GM21737 (cell line): Measurements from ENCODE around the gene CACNA2D3.

Experiments
- ATAC-seq: cut with Tn5 transposase; IDR thresholded peaks from one replicate; pipeline ENCODE4 v1.9.1; 2021; ENCODE audit warnings: mild to moderate bottlenecking, moderate library complexity; ENCODE audit not compliant: unreplicated experiment

Gene CACNA2D3

GRCh38 chr3:54168451-54168850 is 46.1 kb downstream of the CACNA2D3 start:
- no peak for ATAC-seq

- ATAC-seq: no peak
Observed at GRCh38 chr3:54169524-54169923, 47.2 kb downstream of the CACNA2D3 start.

GRCh38 chr3:54171509-54171908 is 49.2 kb downstream of the CACNA2D3 start:
- no peak for ATAC-seq

GRCh38 chr3:54171951-54172350 is 49.6 kb downstream of the CACNA2D3 start:
- ATAC-seq: no peak

- ATAC-seq: no peak
Observed at GRCh38 chr3:54173371-54173770, 51.0 kb downstream of the CACNA2D3 start.

GRCh38 chr3:54176106-54176505 is 53.8 kb downstream of the CACNA2D3 start:
- no peak for ATAC-seq

- no peak for ATAC-seq
Observed at GRCh38 chr3:54177816-54178215, 55.5 kb downstream of the CACNA2D3 start.

- ATAC-seq: no peak
Observed at GRCh38 chr3:54178376-54178775, 56.0 kb downstream of the CACNA2D3 start.

- no peak for ATAC-seq
Observed at GRCh38 chr3:54180921-54181320, 58.6 kb downstream of the CACNA2D3 start.

- ATAC-seq: no peak
Observed at GRCh38 chr3:54182242-54182641, 59.9 kb downstream of the CACNA2D3 start.

GRCh38 chr3:54185740-54186139 is 63.4 kb downstream of the CACNA2D3 start:
- no peak for ATAC-seq

GRCh38 chr3:54188176-54188791 is 65.9 kb downstream of the CACNA2D3 start:
- ATAC-seq: no peak

GRCh38 chr3:54191220-54191619 is 68.9 kb downstream of the CACNA2D3 start:
- ATAC-seq: no peak

- no peak for ATAC-seq
Observed at GRCh38 chr3:54192026-54192425, 69.7 kb downstream of the CACNA2D3 start.

- ATAC-seq: no peak
Observed at GRCh38 chr3:54193093-54193492, 70.7 kb downstream of the CACNA2D3 start.

GRCh38 chr3:54196360-54196991 is 74.1 kb downstream of the CACNA2D3 start:
- ATAC-seq: no peak

GRCh38 chr3:54197509-54197908 is 75.2 kb downstream of the CACNA2D3 start:
- no peak for ATAC-seq

GRCh38 chr3:54198556-54198955 is 76.2 kb downstream of the CACNA2D3 start:
- no peak for ATAC-seq

GRCh38 chr3:54202054-54202453 is 79.7 kb downstream of the CACNA2D3 start:
- no peak for ATAC-seq

- ATAC-seq: no peak
Observed at GRCh38 chr3:54202651-54203248, 80.4 kb downstream of the CACNA2D3 start.

- ATAC-seq: no peak
Observed at GRCh38 chr3:54206874-54207273, 84.5 kb downstream of the CACNA2D3 start.

- no peak for ATAC-seq
Observed at GRCh38 chr3:54211097-54211496, 88.7 kb downstream of the CACNA2D3 start.
